ENCODE data around the gene MTTP. TPM values are rescaled to one million over a fixed set of nuclear protein-coding genes. Genes with fewer than 3 reads are reported as not detected.
A peak's percentile ranks its signal among the peaks of the same experiment; 100 is the strongest.

Gene MTTP
- total RNA-seq, 1 donor from 2014 or later = 3.9 TPM

GRCh38 chr4:99654361-99654761 is 79.7 kb downstream of the MTTP start:
- no peak for DNase-seq (ENCODE audit: missing footprints)
- ATAC-seq = no peak
- intact Hi-C loops (cut with DNase I) = no loop called here

- intact Hi-C loops (cut with DNase I) = loop anchor here (5.0 kb wide), 2 partner anchors 67 to 152 kb away; no protein-coding TSS in a partner anchor
- ATAC-seq (peak; percentile 47), DNase-seq (ENCODE audit: missing footprints) (peak; percentile 70)
These were observed 80.9 kb downstream of the MTTP start for GRCh38 chr4:99655308-99656081.

GRCh38 chr4:99657798-99658197 is 83.2 kb downstream of the MTTP start, which contains the start of gene C4orf54:
C4orf54 (minus strand) TSS chr4:99657828; CDS start chr4:99654648, 3,180 bp downstream.
- intact Hi-C loops (cut with DNase I) = loop anchor here (5.0 kb wide), 2 partner anchors 65 to 150 kb away; no protein-coding TSS in a partner anchor
- ATAC-seq (no peak), DNase-seq (ENCODE audit: missing footprints) (no peak)

- DNase-seq (ENCODE audit: missing footprints) = no peak
- ATAC-seq = no peak
- intact Hi-C loops (cut with DNase I) = loop anchor here (5.0 kb wide), 2 partner anchors 64 to 149 kb away; no protein-coding TSS in a partner anchor
These were observed 84.0 kb downstream of the MTTP start for GRCh38 chr4:99658666-99659065.

GRCh38 chr4:99661907-99662306 is 87.3 kb downstream of the MTTP start:
- ATAC-seq = peak; percentile 84
- intact Hi-C loops (cut with DNase I) = no loop called here
- no peak for DNase-seq (ENCODE audit: missing footprints)

- ATAC-seq (no peak), DNase-seq (ENCODE audit: missing footprints) (no peak)
- intact Hi-C loops (cut with DNase I) = loop anchor here (5.0 kb wide), 1 partner anchor 102 kb away; the partner anchor contains the start of gene TRMT10A
These were observed 90.1 kb downstream of the MTTP start for GRCh38 chr4:99664716-99665115.

- ATAC-seq = no peak
- intact Hi-C loops (cut with DNase I) = loop anchor here (5.0 kb wide), 1 partner anchor 104 kb away; the partner anchor contains the start of gene TRMT10A
- no peak for DNase-seq (ENCODE audit: missing footprints)
These were observed 91.4 kb downstream of the MTTP start for GRCh38 chr4:99665983-99666382.

GRCh38 chr4:99668472-99668871 is 93.8 kb downstream of the MTTP start:
- DNase-seq (ENCODE audit: missing footprints) = no peak
- intact Hi-C loops (cut with DNase I) = loop anchor here (5.0 kb wide), 1 partner anchor 106 kb away; the partner anchor contains the start of gene TRMT10A
- ATAC-seq = peak; percentile 44

GRCh38 chr4:99669084-99669483 is 94.5 kb downstream of the MTTP start:
- no peak for DNase-seq (ENCODE audit: missing footprints)
- peak; percentile 46 for ATAC-seq
- intact Hi-C loops (cut with DNase I) = loop anchor here (5.0 kb wide), 1 partner anchor 107 kb away; the partner anchor contains the start of gene TRMT10A

- peak; percentile 37 for ATAC-seq
- intact Hi-C loops (cut with DNase I) = no loop called here
- no peak for DNase-seq (ENCODE audit: missing footprints)
These were observed 95.9 kb downstream of the MTTP start for GRCh38 chr4:99670409-99671073.

Other genes starting within 250 kb of the MTTP start
- gene ADH1C, start 222.1 kb upstream of the MTTP start, total RNA-seq = 7.5 TPM
- gene ADH7, start 139.5 kb upstream of the MTTP start, total RNA-seq = not detected
- gene C4orf17, start 63.8 kb upstream of the MTTP start, total RNA-seq = not detected
- 3.5 TPM for gene TRMT10A, start 10.8 kb upstream of the MTTP start, total RNA-seq
- gene C4orf54, start 83.0 kb downstream of the MTTP start, total RNA-seq = 6.4 TPM
- gene DAPP1, start 242.0 kb downstream of the MTTP start, total RNA-seq = 0.73 TPM